A673 (cell line): ENCODE data around the gene SNCAIP. TPM values are rescaled to one million over a fixed set of nuclear protein-coding genes. Genes with fewer than 3 reads are reported as not detected.
A peak's percentile ranks its signal among the peaks of the same experiment; 100 is the strongest.

Experiments used
- BruUV-seq: library from RNA; stranded (reverse); fragments of 400-500 nt; replicated peaks from 2 replicates; lab custom pipeline; 2021; lab: Mats Ljungman, UMichigan
- CTCF ChIA-PET: fragments of 300-600 bp; sonication (Branson Sonifier 250); formaldehyde crosslinking; loops from one replicate; lab custom pipeline; 2022; ENCODE audit warnings: antibody characterized with exemption; lab: Charles Lee
- POLR2A ChIA-PET: fragments of 300-600 bp; sonication (Branson Sonifier 250); formaldehyde crosslinking; loops from one replicate; lab custom pipeline; 2022; ENCODE audit warnings: antibody characterized with exemption; ENCODE audit not compliant: low non-redundant PET; lab: Charles Lee
- DNase-seq: peaks from one replicate; pipeline ENCODE4 v3.0.0-alpha.2; 2015; ENCODE audit warnings: low spot score
- H3K27ac ChIP-seq: fragments of 200-600 bp; sonication (generic); 2 replicates; pipeline ENCODE4 v1.5.1; 2016; ENCODE audit warnings: mixed run types, low read depth, mild to moderate bottlenecking, mixed read lengths, antibody characterized with exemption, low read length; ENCODE audit not compliant: poor library complexity, severe bottlenecking
- H3K27me3 ChIP-seq: fragments of 200-600 bp; sonication (generic); replicated peaks from 2 replicates; pipeline ENCODE4 v1.6.1; 2017; ENCODE audit warnings: mixed run types, low read depth, mild to moderate bottlenecking, mixed read lengths, antibody characterized with exemption, low read length; ENCODE audit not compliant: insufficient read depth, poor library complexity
- H3K36me3 ChIP-seq: fragments of 200-600 bp; sonication (generic); 2 replicates; pipeline ENCODE4 v1.6.1; 2016; ENCODE audit warnings: mixed run types, mild to moderate bottlenecking, mixed read lengths, antibody characterized with exemption, low read length; ENCODE audit not compliant: insufficient read depth, poor library complexity, severe bottlenecking
- H3K4me1 ChIP-seq: fragments of 200-600 bp; sonication (generic); 2 replicates; pipeline ENCODE4 v1.6.1; 2017; ENCODE audit warnings: mixed run types, mild to moderate bottlenecking, mixed read lengths, antibody characterized with exemption, low read length; ENCODE audit not compliant: insufficient read depth, poor library complexity, severe bottlenecking
- H3K4me3 ChIP-seq: fragments of 200-600 bp; sonication (generic); 2 replicates; pipeline ENCODE4 v1.5.1; 2016; ENCODE audit warnings: low read depth, mixed run types, mild to moderate bottlenecking, mixed read lengths, low read length; ENCODE audit not compliant: poor library complexity, severe bottlenecking
- H3K9me3 ChIP-seq: fragments of 200-600 bp; sonication (generic); 2 replicates; pipeline ENCODE4 v1.6.1; 2016; ENCODE audit warnings: mixed run types, low read depth, mild to moderate bottlenecking, mixed read lengths, antibody characterized with exemption, low read length; ENCODE audit not compliant: poor library complexity, severe bottlenecking
- CTCF ChIP-seq: fragments of 300-800, 200-600 bp; sonication (generic); conservative IDR thresholded peaks from 2 replicates; pipeline ENCODE4 v1.5.1; 2017; ENCODE audit warnings: low read depth, mild to moderate bottlenecking, antibody characterized with exemption, low read length, moderate library complexity, mixed read lengths
- EZH2 ChIP-seq: fragments of 200-600 bp; sonication (generic); IDR thresholded peaks from 2 replicates; pipeline ENCODE4 v1.6.1; 2017; ENCODE audit warnings: borderline replicate concordance, low read depth, mild to moderate bottlenecking, mixed read lengths, antibody characterized with exemption, low read length; ENCODE audit not compliant: poor library complexity, severe bottlenecking
- intact Hi-C: fragments of 100-400 bp; cut with micrococcal nuclease; formaldehyde crosslinking; loops from one replicate; pipeline ENCODE4 v1.10.0; 2022; ENCODE audit not compliant: unreplicated experiment
- total RNA-seq: library from RNA; stranded (reverse); gene quantifications from 2 replicates; pipeline ENCODE4 v1.2.3, GENCODE V29; 2021

SNCAIP gene
- total RNA-seq, 1 experiment from 2014 or later, result not detected

GRCh38 chr5:122457178-122457826 lies 145.3 kb downstream of the SNCAIP start:
- no peak for DNase-seq
- Histone ChIP-seq H3K4me1 (no peaks in the 10 kb centered on the region), H3K27me3 (peaks cover 4% of the 10 kb centered on the region), H3K4me3 (no peak overlapping the region), H3K9me3 (no peaks in the 10 kb centered on the region), H3K36me3 (no peaks in the 10 kb centered on the region), H3K27ac (no peak overlapping the region)
- POLR2A ChIA-PET, result no interaction called here
- TF ChIP-seq EZH2 (no peak), CTCF (no peak)
- no TSS peak for BruUV-seq
- intact Hi-C loops, result no loop called here
- CTCF ChIA-PET, result no interaction called here

- no peaks in the 10 kb centered on the region for H3K4me1 ChIP-seq
- no peak overlapping the region for H3K27ac ChIP-seq
- no peak overlapping the region for H3K4me3 ChIP-seq
- no peaks in the 10 kb centered on the region for H3K36me3 ChIP-seq
- intact Hi-C loops, result no loop called here
- DNase-seq, result peak; percentile 43
- no TSS peak for BruUV-seq
- CTCF ChIA-PET, result no interaction called here
- peak; percentile 72 for TF ChIP-seq CTCF
- no peak for TF ChIP-seq EZH2
- peaks cover 4% of the 10 kb centered on the region for H3K27me3 ChIP-seq
- POLR2A ChIA-PET, result no interaction called here
- H3K9me3 ChIP-seq, result no peaks in the 10 kb centered on the region
These were observed 146.3 kb downstream of the SNCAIP start for GRCh38 chr5:122458278-122458872.

- Histone ChIP-seq H3K27me3 (peaks cover 4% of the 10 kb centered on the region), H3K36me3 (no peaks in the 10 kb centered on the region), H3K27ac (no peak overlapping the region), H3K4me1 (no peaks in the 10 kb centered on the region), H3K9me3 (no peaks in the 10 kb centered on the region), H3K4me3 (no peak overlapping the region)
- no TSS peak for BruUV-seq
- no peak for DNase-seq
- intact Hi-C loops, result no loop called here
- TF ChIP-seq CTCF (no peak), EZH2 (no peak)
- ChIA-PET POLR2A (no interaction called here), CTCF (no interaction called here)
These were observed 150.4 kb downstream of the SNCAIP start for GRCh38 chr5:122462486-122462885.
